ENCODE measurements around the gene ZNF202.

ZNF202 gene

GRCh38 chr11:123674297-123674696 is 67.2 kb downstream of the ZNF202 start:
- no peak overlapping the region for H3K4me3 ChIP-seq (ENCODE audit: low read length)
- peaks cover 29% of the 10 kb centered on the region for H3K4me1 ChIP-seq (ENCODE audit: control insufficient read depth, low read length)
- TF ChIP-seq, protein P1, sequence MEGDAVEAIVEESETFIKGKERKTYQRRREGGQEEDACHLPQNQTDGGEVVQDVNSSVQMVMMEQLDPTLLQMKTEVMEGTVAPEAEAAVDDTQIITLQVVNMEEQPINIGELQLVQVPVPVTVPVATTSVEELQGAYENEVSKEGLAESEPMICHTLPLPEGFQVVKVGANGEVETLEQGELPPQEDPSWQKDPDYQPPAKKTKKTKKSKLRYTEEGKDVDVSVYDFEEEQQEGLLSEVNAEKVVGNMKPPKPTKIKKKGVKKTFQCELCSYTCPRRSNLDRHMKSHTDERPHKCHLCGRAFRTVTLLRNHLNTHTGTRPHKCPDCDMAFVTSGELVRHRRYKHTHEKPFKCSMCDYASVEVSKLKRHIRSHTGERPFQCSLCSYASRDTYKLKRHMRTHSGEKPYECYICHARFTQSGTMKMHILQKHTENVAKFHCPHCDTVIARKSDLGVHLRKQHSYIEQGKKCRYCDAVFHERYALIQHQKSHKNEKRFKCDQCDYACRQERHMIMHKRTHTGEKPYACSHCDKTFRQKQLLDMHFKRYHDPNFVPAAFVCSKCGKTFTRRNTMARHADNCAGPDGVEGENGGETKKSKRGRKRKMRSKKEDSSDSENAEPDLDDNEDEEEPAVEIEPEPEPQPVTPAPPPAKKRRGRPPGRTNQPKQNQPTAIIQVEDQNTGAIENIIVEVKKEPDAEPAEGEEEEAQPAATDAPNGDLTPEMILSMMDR (IDR thresholded peaks at IDR 0.05; ENCODE audit: low read depth, low read length, poor library complexity, severe bottlenecking) = no peak
- TF ChIP-seq EZH2phosphoT487 (IDR thresholded peaks at IDR 0.05; ENCODE audit: borderline replicate concordance, low read length) = no peak
- H3K27ac ChIP-seq (ENCODE audit: low read depth, low read length) = no peak overlapping the region
- H3K9me2 ChIP-seq (replicated peaks; ENCODE audit: control insufficient read depth, low read length) = no peaks in the 10 kb centered on the region
- H3K27me3 ChIP-seq (ENCODE audit: control insufficient read depth, low read length) = no peaks in the 10 kb centered on the region
- H3K36me3 ChIP-seq (ENCODE audit: control insufficient read depth, low read length) = no peaks in the 10 kb centered on the region
- no peaks in the 10 kb centered on the region for H3F3A ChIP-seq (ENCODE audit: control insufficient read depth, insufficient read depth)
- no peak overlapping the region for H3K4me2 ChIP-seq (ENCODE audit: low read length)
- H3K9me3 ChIP-seq (ENCODE audit: control insufficient read depth, insufficient read depth, low read length) = no peaks in the 10 kb centered on the region
- no peaks in the 10 kb centered on the region for H3K79me2 ChIP-seq (ENCODE audit: control insufficient read depth, low read length)
- no peaks in the 10 kb centered on the region for H4K20me1 ChIP-seq (ENCODE audit: control insufficient read depth, insufficient read depth, low read depth, low read length)

Data from DOHH2 (cell line).